ENCODE results near the gene CNIH2. TPM values are rescaled to one million over a fixed set of nuclear protein-coding genes. Genes with fewer than 3 reads are reported as not detected.
A peak's percentile ranks its signal among the peaks of the same experiment; 100 is the strongest.

The CNIH2 gene
- polyA plus RNA-seq, 1 donor from 2014 or later, result 47.9 TPM

DNA sequence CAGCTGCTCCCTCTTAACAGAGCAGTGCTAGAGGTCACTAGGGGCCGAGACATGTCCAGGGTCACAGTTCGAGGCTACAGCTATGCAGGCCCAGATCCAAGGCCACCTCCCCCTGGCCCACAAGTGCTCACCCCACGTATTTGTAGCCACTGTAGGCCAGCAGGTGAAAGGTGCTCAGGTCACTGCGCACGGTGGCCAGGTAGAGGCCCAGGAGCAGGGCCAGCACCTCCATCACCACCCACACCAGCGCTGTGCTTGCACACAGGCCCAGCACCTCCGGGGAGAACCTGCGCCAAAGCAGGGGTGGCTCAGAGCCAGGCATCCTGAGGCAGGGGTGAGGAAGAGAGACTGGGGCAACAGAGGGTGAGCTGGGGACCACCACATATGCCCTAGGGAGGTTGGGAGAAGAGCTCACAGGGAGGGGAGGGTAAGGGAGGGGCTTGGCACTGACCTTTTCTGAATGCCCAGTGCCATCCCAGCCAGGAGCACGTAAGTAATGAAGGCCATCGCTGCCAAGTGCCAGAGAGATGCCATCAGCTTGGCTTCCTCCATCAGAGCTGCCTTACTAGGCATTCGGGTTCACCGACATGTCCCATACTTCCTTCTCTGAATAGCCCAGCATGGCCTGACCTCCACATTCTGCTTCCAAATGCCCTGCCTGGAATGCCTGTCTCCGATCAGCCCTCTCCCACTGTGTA, 7.4 kb downstream of the CNIH2 start:
- Histone ChIP-seq H3K9me3 (ENCODE audit: low read length) (no peaks in the 10 kb centered on the region), H3K4me3 (ENCODE audit: low read length) (no peak overlapping the region), H3K36me3 (ENCODE audit: insufficient read depth, low read length) (no peaks in the 10 kb centered on the region), H3K4me2 (ENCODE audit: low read length) (no peak overlapping the region), H3K9ac (ENCODE audit: low read length) (no peak overlapping the region), H3K27ac (ENCODE audit: low read length) (no peak overlapping the region), H4K20me1 (ENCODE audit: insufficient read depth) (peaks cover 8% of the 10 kb centered on the region), H3F3A (ENCODE audit: insufficient read depth, low read length, poor library complexity, severe bottlenecking) (no peaks in the 10 kb centered on the region), H2AFZ (ENCODE audit: low read depth, low read length) (no peak overlapping the region), H3K9me2 (ENCODE audit: insufficient read depth, low read length) (no peaks in the 10 kb centered on the region), H3K79me2 (replicated peaks; ENCODE audit: insufficient read depth, low read length) (peaks cover 49% of the 10 kb centered on the region), H3K27me3 (ENCODE audit: insufficient read depth, low read depth, low read length) (peaks cover 4% of the 10 kb centered on the region)
- TF ChIP-seq SMC3 (conservative IDR thresholded peaks at IDR 0.05; ENCODE audit: poor library complexity) (no peak), EP300 (conservative IDR thresholded peaks at IDR 0.05; ENCODE audit: poor library complexity, severe bottlenecking) (no peak), TAF1 (IDR thresholded peaks at IDR 0.05; ENCODE audit: low read depth) (no peak), RAD21 (conservative IDR thresholded peaks at IDR 0.05) (no peak), POLR2AphosphoS5 (IDR thresholded peaks at IDR 0.05) (no peak), REST (IDR thresholded peaks at IDR 0.05; ENCODE audit: borderline replicate concordance) (no peak), MXI1 (conservative IDR thresholded peaks at IDR 0.05; ENCODE audit: poor library complexity, severe bottlenecking) (no peak), EZH2 (IDR thresholded peaks at IDR 0.05; ENCODE audit: borderline replicate concordance, insufficient read depth, low read length, poor library complexity, severe bottlenecking) (no peak)
- TF ChIP-seq, protein P1, sequence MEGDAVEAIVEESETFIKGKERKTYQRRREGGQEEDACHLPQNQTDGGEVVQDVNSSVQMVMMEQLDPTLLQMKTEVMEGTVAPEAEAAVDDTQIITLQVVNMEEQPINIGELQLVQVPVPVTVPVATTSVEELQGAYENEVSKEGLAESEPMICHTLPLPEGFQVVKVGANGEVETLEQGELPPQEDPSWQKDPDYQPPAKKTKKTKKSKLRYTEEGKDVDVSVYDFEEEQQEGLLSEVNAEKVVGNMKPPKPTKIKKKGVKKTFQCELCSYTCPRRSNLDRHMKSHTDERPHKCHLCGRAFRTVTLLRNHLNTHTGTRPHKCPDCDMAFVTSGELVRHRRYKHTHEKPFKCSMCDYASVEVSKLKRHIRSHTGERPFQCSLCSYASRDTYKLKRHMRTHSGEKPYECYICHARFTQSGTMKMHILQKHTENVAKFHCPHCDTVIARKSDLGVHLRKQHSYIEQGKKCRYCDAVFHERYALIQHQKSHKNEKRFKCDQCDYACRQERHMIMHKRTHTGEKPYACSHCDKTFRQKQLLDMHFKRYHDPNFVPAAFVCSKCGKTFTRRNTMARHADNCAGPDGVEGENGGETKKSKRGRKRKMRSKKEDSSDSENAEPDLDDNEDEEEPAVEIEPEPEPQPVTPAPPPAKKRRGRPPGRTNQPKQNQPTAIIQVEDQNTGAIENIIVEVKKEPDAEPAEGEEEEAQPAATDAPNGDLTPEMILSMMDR (IDR thresholded peaks at IDR 0.05; ENCODE audit: poor library complexity, severe bottlenecking), result no peak

DNA sequence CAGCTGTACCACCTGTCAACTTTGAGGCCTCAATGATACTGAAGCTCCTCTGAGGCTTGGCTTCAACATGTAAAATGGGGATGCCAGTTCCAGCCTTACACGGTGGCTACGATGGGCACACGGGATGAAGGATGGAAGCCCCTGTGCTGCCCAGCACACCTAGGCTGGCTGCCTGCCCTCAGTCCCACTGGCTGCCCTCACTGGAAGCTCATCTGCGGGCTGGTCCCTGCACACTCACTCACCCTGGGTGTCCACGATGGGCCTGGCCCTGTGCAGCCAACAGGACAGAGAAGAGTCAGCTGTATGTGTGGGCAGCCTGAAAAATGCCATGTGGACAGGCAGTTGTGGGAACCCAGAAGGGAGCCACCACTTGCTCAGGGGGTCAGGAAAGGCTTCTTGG, 8.7 kb downstream of the CNIH2 start:
- TF ChIP-seq RAD21 (conservative IDR thresholded peaks at IDR 0.05) (no peak), MXI1 (conservative IDR thresholded peaks at IDR 0.05; ENCODE audit: poor library complexity, severe bottlenecking) (no peak), POLR2AphosphoS5 (IDR thresholded peaks at IDR 0.05) (no peak), TAF1 (IDR thresholded peaks at IDR 0.05; ENCODE audit: low read depth) (no peak), EP300 (conservative IDR thresholded peaks at IDR 0.05; ENCODE audit: poor library complexity, severe bottlenecking) (no peak), REST (IDR thresholded peaks at IDR 0.05; ENCODE audit: borderline replicate concordance) (no peak), EZH2 (IDR thresholded peaks at IDR 0.05; ENCODE audit: borderline replicate concordance, insufficient read depth, low read length, poor library complexity, severe bottlenecking) (no peak), SMC3 (conservative IDR thresholded peaks at IDR 0.05; ENCODE audit: poor library complexity) (no peak)
- TF ChIP-seq, protein P1 (IDR thresholded peaks at IDR 0.05; ENCODE audit: poor library complexity, severe bottlenecking), result no peak
- H3K4me2 ChIP-seq (ENCODE audit: low read length), result no peak overlapping the region
- peaks cover 36% of the 10 kb centered on the region for H3K79me2 ChIP-seq (replicated peaks; ENCODE audit: insufficient read depth, low read length)
- no peak overlapping the region for H2AFZ ChIP-seq (ENCODE audit: low read depth, low read length)
- H3K36me3 ChIP-seq (ENCODE audit: insufficient read depth, low read length), result no peaks in the 10 kb centered on the region
- H3K27me3 ChIP-seq (ENCODE audit: insufficient read depth, low read depth, low read length), result peaks cover 16% of the 10 kb centered on the region
- H3K9me3 ChIP-seq (ENCODE audit: low read length), result no peaks in the 10 kb centered on the region
- H4K20me1 ChIP-seq (ENCODE audit: insufficient read depth), result peaks cover 8% of the 10 kb centered on the region
- no peaks in the 10 kb centered on the region for H3K9me2 ChIP-seq (ENCODE audit: insufficient read depth, low read length)
- peak overlapping the region; percentile 9 for H3K9ac ChIP-seq (ENCODE audit: low read length)
- H3F3A ChIP-seq (ENCODE audit: insufficient read depth, low read length, poor library complexity, severe bottlenecking), result no peaks in the 10 kb centered on the region
- H3K4me3 ChIP-seq (ENCODE audit: low read length), result no peak overlapping the region
- no peak overlapping the region for H3K27ac ChIP-seq (ENCODE audit: low read length)

All from neural cell (in vitro differentiated cells).